Subcutaneous abdominal adipose tissue (tissue), 5 donors: Measurements from ENCODE around the gene RXFP2.

Experiments used
- H3K27ac ChIP-seq: one replicate; pipeline ENCODE4 v1.7.0; 2013; ENCODE audit warnings: low read depth, mild to moderate bottlenecking, inconsistent platforms, low read length, moderate library complexity
- H3K27me3 ChIP-seq, 5 donors: one replicate each; pipeline ENCODE4 v1.7.0; 2013; ENCODE audit warnings: low read length in 5 of 5, inconsistent platforms in 1 of 5; ENCODE audit not compliant: control insufficient read depth in 5 of 5, insufficient read depth in 4 of 5
- H3K36me3 ChIP-seq, 5 donors: one replicate each; pipeline ENCODE4 v1.7.0; 2013; ENCODE audit warnings: low read length in 5 of 5; ENCODE audit not compliant: control insufficient read depth in 5 of 5, insufficient read depth in 5 of 5
- H3K4me1 ChIP-seq, 5 donors: one replicate each; pipeline ENCODE4 v1.7.0; 2013; ENCODE audit warnings: low read length in 5 of 5, mild to moderate bottlenecking in 3 of 5, moderate library complexity in 1 of 5; ENCODE audit not compliant: control insufficient read depth in 5 of 5, insufficient read depth in 5 of 5
- H3K4me3 ChIP-seq, 5 donors: one replicate each; pipeline ENCODE4 v1.7.0; 2013; ENCODE audit warnings: low read length in 5 of 5, low read depth in 1 of 5
- H3K9ac ChIP-seq, 5 donors: one replicate each; pipeline ENCODE4 v1.7.0; 2013; ENCODE audit warnings: low read length in 5 of 5, mild to moderate bottlenecking in 4 of 5, moderate library complexity in 3 of 5
- H3K9me3 ChIP-seq, 5 donors: one replicate each; pipeline ENCODE4 v1.7.0; 2013; ENCODE audit warnings: low read length in 5 of 5; ENCODE audit not compliant: control insufficient read depth in 5 of 5
- donor health status: healthy.
- donor health status: healthy.
- donor health status: healthy.
- donor health status: healthy.
- donor health status: healthy.

Gene RXFP2

GRCh38 chr13:31739226-31739625, at the start of gene RXFP2:
TSS of gene RXFP2 (plus strand) at chr13:31739526. CDS start at chr13:31739613, 87 bp downstream.
- Histone ChIP-seq H3K27ac (no peak within 1 kb of the TSS), H3K36me3 (no peaks in the 10 kb centered on the region), H3K9ac (no peak within 1 kb of the TSS), H3K4me3 (no peak within 1 kb of the TSS), H3K9me3 (no peaks in the 10 kb centered on the region), H3K27me3 (no peaks in the 10 kb centered on the region), H3K4me1 (peaks cover 0 to 5% (median 0%) of the 10 kb centered on the region in 5 donors)

GRCh38 chr13:31697290-31697689, 42.0 kb upstream of the RXFP2 start:
- no peak overlapping the region for H3K27ac ChIP-seq
- no peaks in the 10 kb centered on the region for H3K4me1 ChIP-seq
- no peaks in the 10 kb centered on the region for H3K36me3 ChIP-seq
- peaks cover 0 to 11% (median 11%) of the 10 kb centered on the region in 5 donors for H3K9me3 ChIP-seq
- no peak overlapping the region for H3K9ac ChIP-seq
- no peaks in the 10 kb centered on the region for H3K27me3 ChIP-seq
- H3K4me3 ChIP-seq: no peak overlapping the region

- Histone ChIP-seq H3K4me3 (no peak overlapping the region), H3K27ac (no peak overlapping the region), H3K9me3 (peaks cover 0 to 9% (median 6%) of the 10 kb centered on the region in 5 donors), H3K9ac (no peak overlapping the region), H3K36me3 (no peaks in the 10 kb centered on the region), H3K4me1 (no peaks in the 10 kb centered on the region), H3K27me3 (no peaks in the 10 kb centered on the region)
Observed at GRCh38 chr13:31699650-31700049, 39.7 kb upstream of the RXFP2 start.

- H3K9ac ChIP-seq: no peak overlapping the region
- no peaks in the 10 kb centered on the region for H3K36me3 ChIP-seq
- peaks cover 0 to 3% (median 0%) of the 10 kb centered on the region in 5 donors for H3K9me3 ChIP-seq
- H3K4me3 ChIP-seq: no peak overlapping the region
- H3K27me3 ChIP-seq: no peaks in the 10 kb centered on the region
- H3K4me1 ChIP-seq: peaks cover 2 to 12% (median 9%) of the 10 kb centered on the region in 5 donors
- no peak overlapping the region for H3K27ac ChIP-seq
Observed at GRCh38 chr13:31703780-31704179, 35.5 kb upstream of the RXFP2 start.

- H3K4me3 ChIP-seq: no peak overlapping the region
- peaks cover 2 to 12% (median 9%) of the 10 kb centered on the region in 5 donors for H3K4me1 ChIP-seq
- no peaks in the 10 kb centered on the region for H3K27me3 ChIP-seq
- no peaks in the 10 kb centered on the region for H3K36me3 ChIP-seq
- H3K27ac ChIP-seq: no peak overlapping the region
- H3K9ac ChIP-seq: no peak overlapping the region
- no peaks in the 10 kb centered on the region for H3K9me3 ChIP-seq
Observed at GRCh38 chr13:31706105-31706504, 33.2 kb upstream of the RXFP2 start.

- no peak overlapping the region for H3K4me3 ChIP-seq
- no peaks in the 10 kb centered on the region for H3K4me1 ChIP-seq
- H3K27ac ChIP-seq: no peak overlapping the region
- no peaks in the 10 kb centered on the region for H3K9me3 ChIP-seq
- no peak overlapping the region for H3K9ac ChIP-seq
- H3K36me3 ChIP-seq: no peaks in the 10 kb centered on the region
- H3K27me3 ChIP-seq: peaks cover 0 to 2% (median 0%) of the 10 kb centered on the region in 5 donors
Observed at GRCh38 chr13:31717583-31717982, 21.7 kb upstream of the RXFP2 start.

- Histone ChIP-seq H3K36me3 (no peaks in the 10 kb centered on the region), H3K4me1 (no peaks in the 10 kb centered on the region), H3K27me3 (peaks cover 0 to 2% (median 0%) of the 10 kb centered on the region in 5 donors), H3K9me3 (no peaks in the 10 kb centered on the region), H3K27ac (no peak overlapping the region), H3K4me3 (no peak overlapping the region), H3K9ac (no peak overlapping the region)
Observed at GRCh38 chr13:31719214-31719613, 20.1 kb upstream of the RXFP2 start.

GRCh38 chr13:31722673-31723072, 16.7 kb upstream of the RXFP2 start:
- Histone ChIP-seq H3K27ac (no peak overlapping the region), H3K4me1 (no peaks in the 10 kb centered on the region), H3K4me3 (no peak overlapping the region), H3K36me3 (no peaks in the 10 kb centered on the region), H3K27me3 (peaks cover 0 to 2% (median 0%) of the 10 kb centered on the region in 5 donors), H3K9ac (no peak overlapping the region), H3K9me3 (no peaks in the 10 kb centered on the region)

- no peaks in the 10 kb centered on the region for H3K9me3 ChIP-seq
- peaks cover 0 to 2% (median 0%) of the 10 kb centered on the region in 5 donors for H3K27me3 ChIP-seq
- H3K4me1 ChIP-seq: no peaks in the 10 kb centered on the region
- H3K27ac ChIP-seq: no peak overlapping the region
- H3K4me3 ChIP-seq: no peak overlapping the region
- no peak overlapping the region for H3K9ac ChIP-seq
- H3K36me3 ChIP-seq: no peaks in the 10 kb centered on the region
Observed at GRCh38 chr13:31725841-31726240, 13.5 kb upstream of the RXFP2 start.

GRCh38 chr13:31731921-31732320, 7.4 kb upstream of the RXFP2 start:
- Histone ChIP-seq H3K36me3 (no peaks in the 10 kb centered on the region), H3K4me3 (no peak overlapping the region), H3K27me3 (peaks cover 0 to 6% (median 2%) of the 10 kb centered on the region in 5 donors), H3K9me3 (no peaks in the 10 kb centered on the region), H3K9ac (no peak overlapping the region), H3K27ac (no peak overlapping the region), H3K4me1 (peaks cover 0 to 11% (median 2%) of the 10 kb centered on the region in 5 donors)
